GM18520 (cell line): ENCODE measurements around the gene NR0B1.

Experiments
- ATAC-seq: cut with Tn5 transposase; IDR thresholded peaks from one replicate; pipeline ENCODE4 v1.9.1; 2021; ENCODE audit not compliant: unreplicated experiment

The NR0B1 gene

GRCh38 chrX:30275498-30275897 lies 33.7 kb downstream of the NR0B1 start:
- ATAC-seq = no peak

- no peak for ATAC-seq
These were observed 38.6 kb downstream of the NR0B1 start for GRCh38 chrX:30270639-30271038.

DNA sequence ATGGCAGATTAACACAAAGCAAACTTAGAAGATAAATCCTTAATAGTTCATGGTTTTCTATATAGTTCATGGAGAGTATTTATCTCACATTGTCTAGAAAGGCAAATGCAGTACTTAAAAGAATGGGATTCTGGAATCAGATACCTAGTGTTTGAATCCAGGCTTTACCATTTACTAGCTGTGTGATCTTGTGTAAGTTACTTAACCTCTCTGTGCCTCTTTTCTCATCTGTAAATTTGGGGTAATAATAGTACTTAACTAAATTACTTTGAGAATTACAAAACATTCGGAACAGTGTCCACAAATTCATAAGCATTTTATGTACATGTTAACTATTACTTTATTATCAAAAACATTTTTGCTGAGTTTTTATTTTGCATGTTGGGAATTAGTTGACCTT lies 46.4 kb downstream of the NR0B1 start:
- ATAC-seq = no peak

- ATAC-seq = no peak
These were observed 48.2 kb downstream of the NR0B1 start for GRCh38 chrX:30261012-30261411.

DNA sequence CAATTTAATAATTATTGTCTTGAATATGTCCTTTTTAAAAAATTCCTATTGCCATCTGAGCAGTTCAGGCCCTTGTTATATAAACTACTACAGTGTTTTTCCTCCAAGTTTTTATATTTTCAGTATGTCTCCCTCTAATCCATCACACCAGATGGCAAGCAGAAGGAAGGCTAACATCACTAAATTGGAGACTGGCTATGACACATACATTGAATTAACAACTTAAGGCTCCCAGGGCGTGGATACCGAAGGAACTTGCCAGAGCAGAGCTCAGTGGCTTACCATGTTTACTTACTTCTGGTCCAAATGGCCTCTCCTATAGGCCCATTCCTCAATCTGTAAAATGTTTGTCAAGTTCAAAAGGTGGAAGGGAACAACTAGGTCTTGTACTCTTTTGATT lies 49.3 kb downstream of the NR0B1 start:
- ATAC-seq = no peak
